ENCODE results near the gene DLG2. TPM values are rescaled to one million over a fixed set of nuclear protein-coding genes. Genes with fewer than 3 reads are reported as not detected.

Gene DLG2
- total RNA-seq, 4 donors from 2014 or later, result 2.9 to 30.2 (median 22.6) TPM

DNA sequence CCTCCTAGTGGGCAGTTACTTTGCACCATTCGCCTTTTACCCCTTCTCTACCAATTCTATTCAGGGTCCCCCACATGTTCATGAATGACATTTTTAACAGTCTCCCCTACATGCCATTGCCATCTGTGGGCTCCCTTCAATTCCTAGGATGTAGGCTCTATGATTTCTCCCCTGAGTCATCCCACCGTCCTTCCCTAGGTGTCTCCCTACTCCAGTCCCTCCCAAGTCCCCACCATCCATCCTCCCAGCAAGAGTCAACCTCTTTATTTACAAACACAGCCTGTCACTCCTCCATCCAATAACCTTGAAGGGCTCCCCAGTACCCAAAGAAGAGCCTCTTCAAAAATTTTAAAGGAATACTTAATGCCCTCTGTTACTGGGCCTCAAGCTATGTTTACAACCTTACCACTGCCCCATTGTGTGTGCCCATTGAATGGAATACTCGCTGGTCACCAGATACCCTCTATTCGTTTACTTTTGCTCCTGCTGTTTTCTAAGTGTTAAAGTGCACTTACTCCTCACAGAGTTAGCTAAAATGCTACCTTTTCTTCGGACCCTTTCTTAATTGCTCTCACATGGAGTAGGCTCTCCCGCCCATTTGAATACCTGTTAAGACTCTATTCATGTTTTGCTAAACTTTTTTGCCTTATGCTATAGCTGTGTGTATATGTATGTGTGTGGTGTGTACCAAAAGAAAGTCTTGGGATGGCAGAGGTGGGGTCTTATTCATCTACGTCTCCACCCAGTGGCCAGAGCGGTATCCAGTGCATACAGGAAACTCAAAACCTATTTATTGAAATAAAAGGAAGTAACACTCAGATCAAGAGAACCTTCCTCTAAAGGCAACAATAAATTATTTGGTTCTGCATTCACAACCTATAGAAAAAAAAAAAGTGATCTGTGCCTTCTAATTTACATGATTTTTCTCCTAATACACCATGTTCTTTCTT lies 2105.2 kb downstream of the DLG2 start:
- Histone ChIP-seq H3K36me3 (no peaks in the 10 kb centered on the region), H3K27ac (no peak overlapping the region), H3K4me3 (no peak overlapping the region), H3K9me3 (no peaks in the 10 kb centered on the region), H3K4me1 (no peaks in the 10 kb centered on the region), H3K27me3 (no peaks in the 10 kb centered on the region)
- TF ChIP-seq POLR2A (IDR thresholded peaks at IDR 0.05), result no peak
- TF ChIP-seq, protein P1, sequence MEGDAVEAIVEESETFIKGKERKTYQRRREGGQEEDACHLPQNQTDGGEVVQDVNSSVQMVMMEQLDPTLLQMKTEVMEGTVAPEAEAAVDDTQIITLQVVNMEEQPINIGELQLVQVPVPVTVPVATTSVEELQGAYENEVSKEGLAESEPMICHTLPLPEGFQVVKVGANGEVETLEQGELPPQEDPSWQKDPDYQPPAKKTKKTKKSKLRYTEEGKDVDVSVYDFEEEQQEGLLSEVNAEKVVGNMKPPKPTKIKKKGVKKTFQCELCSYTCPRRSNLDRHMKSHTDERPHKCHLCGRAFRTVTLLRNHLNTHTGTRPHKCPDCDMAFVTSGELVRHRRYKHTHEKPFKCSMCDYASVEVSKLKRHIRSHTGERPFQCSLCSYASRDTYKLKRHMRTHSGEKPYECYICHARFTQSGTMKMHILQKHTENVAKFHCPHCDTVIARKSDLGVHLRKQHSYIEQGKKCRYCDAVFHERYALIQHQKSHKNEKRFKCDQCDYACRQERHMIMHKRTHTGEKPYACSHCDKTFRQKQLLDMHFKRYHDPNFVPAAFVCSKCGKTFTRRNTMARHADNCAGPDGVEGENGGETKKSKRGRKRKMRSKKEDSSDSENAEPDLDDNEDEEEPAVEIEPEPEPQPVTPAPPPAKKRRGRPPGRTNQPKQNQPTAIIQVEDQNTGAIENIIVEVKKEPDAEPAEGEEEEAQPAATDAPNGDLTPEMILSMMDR (IDR thresholded peaks at IDR 0.05), result no peak
- intact Hi-C loops (cut with DNase I; ENCODE audit: low total_unique reads), result no loop called here
- DNase-seq, result no peak

DNA sequence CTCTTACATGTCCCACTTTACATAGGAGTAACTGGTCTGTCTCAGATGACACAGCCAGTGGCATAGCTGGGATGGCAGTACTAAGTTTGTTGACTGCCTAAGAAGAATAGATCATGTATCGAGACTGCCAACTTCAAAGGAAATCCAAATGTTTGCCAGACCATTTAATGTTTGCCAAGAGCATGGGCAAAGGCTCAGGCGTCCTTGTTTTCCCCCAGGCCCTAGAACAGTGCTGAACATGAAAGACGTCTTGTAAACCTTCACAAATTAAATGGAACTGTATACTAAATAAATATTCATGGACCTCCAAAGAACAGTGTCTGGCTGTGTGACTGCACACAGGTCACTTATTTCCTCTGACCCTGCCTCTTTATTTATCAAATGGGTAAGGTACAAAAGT lies 2106.3 kb downstream of the DLG2 start:
- intact Hi-C loops (cut with DNase I; ENCODE audit: low total_unique reads), result no loop called here
- H3K27ac ChIP-seq, result no peak overlapping the region
- H3K27me3 ChIP-seq, result no peaks in the 10 kb centered on the region
- TF ChIP-seq, protein P1 (IDR thresholded peaks at IDR 0.05), result no peak
- no peak for TF ChIP-seq POLR2A (IDR thresholded peaks at IDR 0.05)
- no peaks in the 10 kb centered on the region for H3K9me3 ChIP-seq
- H3K4me3 ChIP-seq, result no peak overlapping the region
- H3K4me1 ChIP-seq, result no peaks in the 10 kb centered on the region
- H3K36me3 ChIP-seq, result no peaks in the 10 kb centered on the region
- DNase-seq, result no peak

DNA sequence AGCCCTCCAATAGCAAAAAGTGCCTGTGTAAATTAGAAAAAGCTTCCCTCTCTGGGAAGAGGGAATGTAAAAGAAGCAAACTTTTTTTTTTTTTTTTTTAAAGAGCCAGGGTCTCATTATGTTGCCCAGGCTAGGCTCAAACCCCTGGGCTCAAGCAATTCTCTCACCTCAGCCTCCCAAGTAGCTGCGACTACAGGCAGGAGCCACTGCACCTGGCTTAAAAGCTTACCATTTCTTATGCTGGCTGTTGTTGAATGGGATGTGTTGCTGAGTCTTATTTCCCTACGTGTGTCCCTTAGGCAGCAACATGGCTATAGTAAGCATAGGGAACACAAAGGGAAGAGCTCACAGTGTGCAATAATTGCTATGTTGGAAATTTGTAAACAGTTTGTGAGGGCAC lies 2115.5 kb downstream of the DLG2 start:
- Histone ChIP-seq H3K27me3 (no peaks in the 10 kb centered on the region), H3K9me3 (no peaks in the 10 kb centered on the region), H3K27ac (no peak overlapping the region), H3K4me1 (no peaks in the 10 kb centered on the region), H3K4me3 (no peak overlapping the region), H3K36me3 (no peaks in the 10 kb centered on the region)
- intact Hi-C loops (cut with DNase I; ENCODE audit: low total_unique reads), result no loop called here
- TF ChIP-seq POLR2A (IDR thresholded peaks at IDR 0.05), result no peak
- TF ChIP-seq, protein P1 (IDR thresholded peaks at IDR 0.05), result no peak
- DNase-seq, result no peak

DNA sequence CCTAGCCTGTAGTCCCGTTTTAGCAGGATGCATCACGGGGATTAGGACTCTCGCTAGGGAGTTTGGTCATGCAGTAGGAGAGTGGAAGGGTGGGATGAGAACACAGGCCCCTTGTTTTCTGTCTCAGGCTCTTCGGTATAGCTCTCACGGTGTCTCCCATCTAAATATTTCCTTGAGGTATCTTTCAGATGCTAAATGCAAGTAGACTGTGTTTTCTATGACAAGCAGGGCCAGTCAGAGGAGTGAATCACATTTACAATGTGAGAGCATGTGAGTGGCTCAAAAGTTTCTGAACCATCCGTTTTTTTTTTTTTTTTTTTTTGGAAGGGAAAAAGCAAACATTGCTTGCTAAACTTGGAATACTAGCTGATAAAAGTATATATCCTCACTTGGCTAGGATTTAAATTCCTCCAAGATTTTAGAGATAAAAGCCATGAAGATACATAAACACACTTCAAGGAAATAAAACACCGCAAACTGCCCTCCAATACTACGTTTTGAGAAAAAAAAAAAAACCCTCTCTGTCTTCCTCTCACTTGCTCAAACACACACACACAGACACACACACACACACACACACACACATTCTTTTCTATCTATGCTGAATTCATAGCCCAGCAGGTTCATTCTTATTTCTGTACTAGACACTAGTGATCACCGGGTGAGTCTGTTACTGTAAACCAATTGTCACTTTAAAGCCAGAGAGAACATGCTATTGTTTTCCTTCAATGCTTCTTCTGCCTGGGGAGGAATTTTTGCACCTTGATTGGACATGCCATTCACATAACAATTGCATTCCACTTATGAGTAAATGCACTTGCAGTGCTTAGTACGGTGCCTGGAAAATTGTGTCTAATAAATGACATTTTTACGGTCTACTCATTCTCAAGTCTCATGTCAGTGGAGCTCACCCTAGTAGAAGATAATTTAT lies 2116.3 kb downstream of the DLG2 start:
- Histone ChIP-seq H3K27ac (no peak overlapping the region), H3K27me3 (no peaks in the 10 kb centered on the region), H3K4me3 (no peak overlapping the region), H3K36me3 (no peaks in the 10 kb centered on the region), H3K4me1 (no peaks in the 10 kb centered on the region), H3K9me3 (no peaks in the 10 kb centered on the region)
- DNase-seq, result no peak
- intact Hi-C loops (cut with DNase I; ENCODE audit: low total_unique reads), result no loop called here
- TF ChIP-seq POLR2A (IDR thresholded peaks at IDR 0.05), result no peak
- TF ChIP-seq, protein P1 (IDR thresholded peaks at IDR 0.05), result no peak

All from uterus (tissue), 4 donors.